NCI-H82 treated with DMSO at 0.1 percent for 48 hours (cell line): ENCODE data around the gene WAC.
"Not testable (repeated sequence)": the region's sequence is repeated elsewhere in the genome, so short reads cannot be mapped to it uniquely, and the experiment has no call there.

Experiments
- DNase-seq: peaks from one replicate; lab custom pipeline; 2025; ENCODE audit not compliant: unreplicated experiment; lab: John Stamatoyannopoulos, UW

The WAC gene

DNA sequence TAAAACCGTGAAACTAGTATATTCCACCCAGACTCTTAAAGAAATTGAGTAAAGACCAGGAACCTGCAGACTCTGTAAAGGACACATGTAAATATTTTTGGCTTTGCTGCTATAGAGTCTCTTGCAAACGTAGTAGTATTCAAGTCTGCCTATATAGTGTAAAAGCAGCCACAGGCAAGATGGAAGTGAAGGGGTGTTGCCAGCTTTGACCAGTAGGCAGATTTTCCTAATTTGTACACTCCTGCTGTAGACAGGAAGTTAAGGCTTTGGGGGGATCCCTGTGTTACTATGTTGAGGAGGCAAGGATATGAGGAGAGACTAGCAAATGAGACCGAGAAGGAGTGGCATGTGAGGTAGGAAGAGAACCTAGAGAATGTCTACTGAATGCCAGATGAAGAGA is 27.7 kb downstream of the WAC start:
- DNase-seq = no peak

- no peak for DNase-seq
Observed at GRCh38 chr10:28561531-28561930, 28.6 kb downstream of the WAC start.

DNA sequence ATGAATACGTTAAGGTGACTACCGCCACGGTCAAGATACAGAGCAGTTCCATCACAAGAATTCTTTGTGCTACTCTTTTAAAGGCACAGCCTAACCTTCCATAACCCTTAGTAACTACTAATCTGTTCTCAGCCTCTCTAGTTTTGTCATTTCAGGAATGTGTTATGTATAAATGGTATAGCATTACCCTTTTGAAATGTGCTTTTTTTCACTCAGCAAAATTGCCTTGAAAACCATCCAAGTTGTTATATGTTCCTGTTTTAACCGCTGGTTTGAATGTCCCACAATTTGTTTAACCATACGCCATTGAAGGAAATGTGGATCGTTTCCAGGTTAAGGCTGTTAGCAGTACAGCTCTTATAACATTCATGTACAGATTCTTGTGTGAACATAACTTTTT is 32.0 kb downstream of the WAC start:
- no peak for DNase-seq

DNA sequence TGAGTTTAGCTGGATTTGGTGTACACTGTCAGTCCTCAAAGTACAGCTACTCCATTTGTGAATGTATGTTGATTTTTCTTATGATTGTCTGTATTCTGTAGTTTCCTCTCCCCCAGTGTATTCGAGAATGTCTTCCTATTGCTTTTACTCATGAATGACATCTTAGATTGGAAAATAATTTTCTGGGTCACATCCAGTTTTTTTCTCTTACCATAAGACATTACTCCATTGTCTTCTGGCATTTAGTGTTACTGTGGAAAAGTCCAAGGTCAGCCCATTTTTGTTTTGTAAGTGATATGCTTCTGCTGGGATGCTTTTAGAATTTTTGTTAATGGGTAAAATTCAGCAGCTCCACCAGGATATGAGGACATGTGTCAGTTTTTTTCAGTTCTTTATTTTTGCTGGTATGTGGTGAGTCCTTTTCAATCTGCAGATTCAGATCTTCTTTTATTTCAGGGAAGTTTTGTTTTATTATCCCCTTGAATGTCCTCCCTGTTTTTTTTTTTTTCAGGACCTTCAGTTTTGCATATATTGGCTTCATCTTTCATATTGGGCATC is 33.6 kb downstream of the WAC start:
- no peak for DNase-seq

DNA sequence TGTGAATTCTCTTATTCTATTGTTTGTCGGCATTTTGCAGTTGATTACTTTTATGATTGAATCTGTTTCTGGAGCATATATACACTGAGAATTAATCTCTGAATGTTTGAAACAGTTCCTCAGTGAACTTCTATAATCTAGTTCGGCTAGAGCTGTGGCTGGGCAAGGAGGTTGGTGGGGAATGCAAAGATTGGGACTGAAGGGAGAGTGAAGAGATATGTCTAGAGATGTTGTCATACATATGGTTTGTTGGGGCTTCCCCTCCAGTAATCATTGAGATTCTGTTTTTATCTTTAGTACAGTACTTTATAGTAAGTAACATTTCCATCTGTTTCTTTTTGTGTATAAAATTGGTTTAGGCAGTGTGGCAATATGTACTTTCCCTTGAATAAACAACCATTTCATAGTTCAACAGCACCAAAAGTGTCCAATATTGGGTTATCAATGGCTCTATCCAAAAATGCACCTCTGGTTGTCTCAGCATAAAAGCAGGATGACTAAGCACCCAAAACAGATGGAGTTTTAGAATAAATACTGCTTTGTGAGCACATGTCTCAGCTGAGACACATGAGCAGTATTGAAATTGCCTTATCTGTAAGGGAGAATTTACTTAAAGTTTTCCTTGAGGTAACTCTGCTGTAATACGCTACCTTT is 36.7 kb downstream of the WAC start:
- DNase-seq = no peak

GRCh38 chr10:28570598-28570997 is 37.7 kb downstream of the WAC start:
- no peak for DNase-seq

DNA sequence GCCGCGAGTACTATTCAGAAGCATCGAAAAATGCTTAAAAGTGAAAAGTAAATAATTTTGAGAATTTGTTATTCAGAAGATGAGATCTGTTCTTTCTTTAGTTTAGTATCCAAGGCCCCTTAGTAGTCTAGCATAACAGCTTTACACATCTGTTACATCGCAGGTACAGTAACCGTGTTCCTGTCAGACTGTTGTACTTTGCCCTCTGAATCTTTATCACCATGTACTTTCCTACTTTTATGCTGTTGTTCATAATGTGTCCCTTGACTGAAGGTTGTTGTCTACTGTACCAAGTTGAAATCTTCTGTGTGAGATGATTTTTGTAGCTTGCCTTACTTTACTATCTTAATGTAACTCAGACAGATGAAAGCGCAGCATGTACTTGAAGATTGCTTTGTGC is 38.3 kb downstream of the WAC start:
- no peak for DNase-seq

GRCh38 chr10:28574214-28574613 is 41.3 kb downstream of the WAC start:
- not testable (repeated sequence) for DNase-seq

DNA sequence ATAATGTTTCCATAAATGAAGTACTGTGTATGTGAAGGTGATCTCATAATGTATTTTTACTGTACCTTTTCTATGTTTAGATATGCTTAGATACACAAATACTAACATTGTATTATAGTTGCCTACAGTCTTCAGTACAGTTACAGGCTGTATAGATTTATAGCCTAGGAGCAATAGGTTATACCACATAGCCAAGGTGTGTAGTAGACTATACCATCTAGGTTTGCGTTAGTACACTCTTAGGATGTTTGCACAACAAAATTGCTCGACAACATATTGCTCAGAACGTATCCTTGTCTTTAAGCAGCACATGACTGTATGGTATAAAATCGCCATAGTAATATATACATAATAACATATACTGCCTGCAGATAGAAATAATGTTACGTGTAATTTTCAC is 42.9 kb downstream of the WAC start:
- no peak for DNase-seq

DNA sequence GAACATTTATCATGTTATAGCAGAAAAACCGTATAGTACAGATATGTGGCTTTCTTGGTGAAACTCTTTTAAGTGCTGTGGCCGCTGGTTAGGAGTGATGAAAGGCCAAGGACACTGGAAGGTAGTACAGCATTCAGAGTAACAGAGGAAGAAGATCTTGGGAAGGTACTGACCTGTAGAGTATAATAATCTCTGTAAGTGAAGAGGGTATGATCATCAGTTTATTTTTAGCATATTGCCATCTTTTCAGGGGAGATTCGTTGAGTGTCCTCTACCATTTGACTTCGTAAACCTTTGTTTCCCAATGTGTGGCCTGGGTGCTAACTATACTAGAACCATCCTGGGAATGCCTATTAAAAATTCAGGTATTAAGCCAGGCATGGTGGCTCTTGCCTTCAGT is 44.6 kb downstream of the WAC start:
- DNase-seq = no peak

DNA sequence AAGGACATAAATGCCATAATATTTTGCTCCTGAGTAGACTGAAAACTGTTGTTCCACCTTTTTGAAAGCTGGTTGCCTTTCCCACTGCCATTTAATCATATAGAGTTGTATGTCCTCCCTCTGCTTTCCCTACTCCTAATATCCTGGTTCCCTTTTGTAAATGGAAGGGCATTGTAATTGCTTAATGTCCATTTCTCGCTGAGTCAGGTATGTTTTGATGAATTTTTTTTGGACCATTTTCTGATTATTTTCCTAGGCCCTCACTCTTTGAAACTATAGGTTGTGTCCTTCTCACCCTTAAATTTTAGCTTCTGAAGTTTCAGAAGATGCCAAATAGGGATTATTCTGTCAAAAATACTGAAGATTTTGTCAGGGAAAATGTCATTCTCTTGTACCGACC is 45.5 kb downstream of the WAC start:
- DNase-seq = no peak

DNA sequence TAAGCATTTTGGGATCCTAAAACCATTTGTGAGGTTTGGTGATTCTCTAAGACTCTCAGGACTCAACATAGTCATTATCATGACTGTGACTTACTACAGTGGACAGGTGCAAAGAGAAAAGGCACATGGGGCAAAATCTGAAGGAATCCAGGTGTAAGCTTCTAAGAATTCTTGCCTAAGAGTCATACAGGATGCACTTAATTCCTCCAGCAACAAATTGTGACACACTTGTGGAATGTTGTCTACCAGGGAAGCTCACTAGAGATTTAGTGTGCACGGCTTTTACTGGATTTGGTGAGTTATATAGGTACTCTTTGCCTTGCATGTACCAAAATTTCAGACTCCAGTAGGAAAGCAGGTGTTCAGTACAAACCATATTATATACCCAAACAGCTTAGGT is 47.9 kb downstream of the WAC start:
- no peak for DNase-seq

DNA sequence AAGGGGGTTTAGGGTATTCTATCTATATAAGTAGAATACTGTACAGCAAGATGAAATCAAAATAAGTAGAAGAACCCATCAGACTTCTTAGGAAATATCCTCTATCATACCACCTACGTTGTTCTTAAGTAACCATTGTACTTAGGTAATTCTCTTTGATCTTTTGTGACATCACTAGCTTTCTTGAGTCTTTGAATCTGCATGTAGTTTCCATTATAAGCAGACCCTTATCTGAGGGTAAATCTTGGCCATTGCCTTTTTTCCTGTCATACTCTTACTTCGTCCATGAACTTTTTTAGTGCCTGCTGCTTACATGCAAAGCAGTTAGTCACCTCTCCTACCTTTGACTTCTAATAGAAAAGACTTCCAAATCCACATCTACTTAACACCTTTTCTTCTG is 49.0 kb downstream of the WAC start:
- DNase-seq = no peak

GRCh38 chr10:28585076-28585475 is 52.2 kb downstream of the WAC start:
- DNase-seq = no peak

DNA sequence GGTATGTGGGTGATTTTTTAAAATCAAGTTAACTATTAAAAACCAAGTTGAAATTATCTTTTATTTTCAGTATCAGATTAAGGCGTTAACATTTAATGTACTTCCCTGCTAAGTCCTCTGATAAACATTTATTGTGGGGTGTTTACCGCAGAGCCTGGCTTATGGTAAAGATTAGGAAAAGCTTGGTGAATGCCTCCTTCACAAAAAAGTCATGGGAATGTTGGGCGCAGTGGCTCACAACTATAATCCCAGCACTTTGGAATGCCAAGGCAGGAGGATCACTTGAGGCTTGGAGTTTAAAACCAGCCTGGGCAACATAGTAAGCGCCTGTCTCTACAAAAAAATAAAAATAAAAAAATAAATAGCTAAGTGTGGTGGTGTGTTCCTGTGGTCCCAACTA is 53.3 kb downstream of the WAC start:
- DNase-seq = no peak

- DNase-seq = no peak
Observed at GRCh38 chr10:28587270-28587969, 54.5 kb downstream of the WAC start.

DNA sequence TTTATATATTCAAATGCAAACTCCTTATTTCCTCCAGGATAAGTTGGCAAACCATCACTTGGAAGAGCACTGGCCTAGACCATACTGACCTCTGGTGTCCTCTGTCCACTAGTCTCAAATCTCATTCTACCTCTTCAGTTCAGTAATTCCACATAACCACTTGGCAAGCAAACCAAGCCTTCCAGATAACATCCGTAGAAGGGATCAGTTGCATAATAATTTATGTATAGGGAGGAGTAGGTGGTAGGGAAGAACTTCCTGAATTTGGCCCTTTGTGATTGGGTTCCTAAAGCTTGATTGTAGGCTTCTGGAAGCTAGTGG is 55.0 kb downstream of the WAC start:
- no peak for DNase-seq

GRCh38 chr10:28592953-28593352 is 60.0 kb downstream of the WAC start:
- DNase-seq = no peak

DNA sequence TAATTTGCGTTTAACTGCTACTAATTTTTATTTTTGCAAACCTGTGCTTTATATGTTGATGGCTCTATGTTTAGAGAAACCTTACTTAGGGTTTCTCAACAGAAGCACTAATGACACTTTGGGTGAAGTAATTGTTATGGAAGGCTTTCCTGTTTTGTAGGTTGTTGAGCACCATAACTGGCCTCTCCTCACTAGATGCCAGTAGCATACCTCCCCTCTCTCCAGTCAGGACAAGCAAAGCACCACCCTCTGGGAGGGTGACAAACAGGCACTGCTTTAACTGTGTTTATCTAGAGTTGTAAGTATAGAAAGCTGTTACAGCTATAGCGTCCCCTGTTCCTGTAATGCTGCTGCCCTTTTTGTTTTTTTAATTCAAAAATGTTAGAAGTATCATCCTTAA is 60.9 kb downstream of the WAC start:
- DNase-seq = no peak

GRCh38 chr10:28594406-28594805 is 61.5 kb downstream of the WAC start:
- no peak for DNase-seq

GRCh38 chr10:28595613-28596012 is 62.7 kb downstream of the WAC start:
- no peak for DNase-seq

DNA sequence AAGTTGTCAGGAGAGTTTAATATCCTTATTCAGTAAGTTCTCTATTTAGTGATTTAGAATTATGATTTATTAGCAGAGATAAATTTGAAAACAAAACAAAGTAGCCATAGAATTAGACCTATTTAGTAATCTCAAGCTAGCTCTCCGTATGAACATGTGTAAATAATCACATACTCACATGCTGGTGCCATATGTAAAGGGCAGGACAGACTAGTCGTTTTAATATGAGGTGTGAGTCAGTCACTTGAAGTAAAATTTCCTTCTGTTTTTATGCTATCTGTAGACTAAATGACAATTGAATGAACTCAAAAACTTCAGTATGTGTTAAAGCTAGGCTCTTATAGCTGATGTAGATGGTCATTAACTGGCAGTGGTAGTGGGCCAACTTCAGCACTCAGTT is 67.1 kb downstream of the WAC start:
- no peak for DNase-seq

GRCh38 chr10:28601012-28601411 is 68.1 kb downstream of the WAC start:
- DNase-seq = no peak
